Tibial artery (tissue), 4 donors: ENCODE results near the gene SLC16A7.

ENCODE experiments used
- DNase-seq, 2 donors: peaks; one replicate each; pipeline ENCODE4 v3.0.0-alpha.2; 2019
- H3K27ac ChIP-seq, 2 donors: fragments of 200-600 bp; sonication (generic) in 1 of 2; 1 replicate in 1 of 2; 2 replicates in 1 of 2; pipeline ENCODE4 v1.5.1; 2018 to 2019; ENCODE audit warnings: mild to moderate bottlenecking in 1 of 2
- H3K27me3 ChIP-seq, 2 donors: fragments of 200-600 bp; sonication (generic) in 1 of 2; one replicate each; pipeline versions ENCODE4 v1.5.1 to v1.6.0; 2016 to 2019
- H3K36me3 ChIP-seq, 3 donors: fragments of 200-600 bp; sonication (generic) in 2 of 3; one replicate each; pipeline ENCODE4 v1.5.1; 2016 to 2019; ENCODE audit warnings: mild to moderate bottlenecking in 2 of 3
- H3K4me1 ChIP-seq, 4 donors: fragments of 200-600 bp; sonication (generic) in 2 of 4; 1 replicate in 3 of 4; 2 replicates in 1 of 4; pipeline ENCODE4 v1.5.1; 2016 to 2019
- H3K4me3 ChIP-seq, 2 donors: fragments of 200-600 bp; sonication (generic) in 1 of 2; 1 replicate in 1 of 2; 2 replicates in 1 of 2; pipeline ENCODE4 v1.5.1; 2018 to 2019; ENCODE audit warnings: mild to moderate bottlenecking in 2 of 2
- H3K9me3 ChIP-seq, 3 donors: fragments of 200-600 bp; sonication (generic) in 1 of 3; one replicate each; pipeline ENCODE4 v1.5.1; 2016 to 2019
- intact Hi-C: fragments of 100-400 bp; cut with DNase I; formaldehyde crosslinking; loops from one replicate; pipeline ENCODE4 v1.15.0; 2023; ENCODE audit warnings: low total_unique reads
- TF ChIP-seq, protein P1 (sequence below), 2 experiments: fragments of 200-600 bp in 1 of 2; fragments of 450-650 bp in 1 of 2; IDR thresholded peaks; one replicate each; pipeline ENCODE4 v1.5.1; 2017 to 2019; ENCODE audit warnings: antibody characterized with exemption in 2 of 2, mild to moderate bottlenecking in 1 of 2, moderate library complexity in 1 of 2

SLC16A7 gene

DNA sequence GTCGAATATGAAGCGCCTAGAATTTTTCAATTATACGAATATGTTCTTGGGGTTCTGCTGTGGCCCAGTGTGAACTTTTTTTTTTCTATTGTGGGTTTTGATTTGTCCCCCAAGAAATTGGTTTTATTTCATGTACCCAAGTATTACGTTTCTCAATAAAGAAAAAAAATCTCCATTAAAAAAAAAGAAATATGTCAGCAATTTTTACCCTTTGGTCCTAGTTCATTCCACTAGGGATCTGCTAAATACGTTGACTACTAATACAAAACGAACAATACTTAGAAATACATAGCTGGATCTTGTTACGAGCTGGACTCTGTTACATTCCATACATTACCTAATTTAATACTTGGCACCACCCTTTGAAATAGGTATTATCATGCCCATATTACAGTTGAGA lies 216.9 kb downstream of the SLC16A7 start:
- no peak overlapping the region for H3K4me3 ChIP-seq
- no peak overlapping the region for H3K27ac ChIP-seq
- H3K4me1 ChIP-seq, result no peaks in the 10 kb centered on the region
- TF ChIP-seq, protein P1, sequence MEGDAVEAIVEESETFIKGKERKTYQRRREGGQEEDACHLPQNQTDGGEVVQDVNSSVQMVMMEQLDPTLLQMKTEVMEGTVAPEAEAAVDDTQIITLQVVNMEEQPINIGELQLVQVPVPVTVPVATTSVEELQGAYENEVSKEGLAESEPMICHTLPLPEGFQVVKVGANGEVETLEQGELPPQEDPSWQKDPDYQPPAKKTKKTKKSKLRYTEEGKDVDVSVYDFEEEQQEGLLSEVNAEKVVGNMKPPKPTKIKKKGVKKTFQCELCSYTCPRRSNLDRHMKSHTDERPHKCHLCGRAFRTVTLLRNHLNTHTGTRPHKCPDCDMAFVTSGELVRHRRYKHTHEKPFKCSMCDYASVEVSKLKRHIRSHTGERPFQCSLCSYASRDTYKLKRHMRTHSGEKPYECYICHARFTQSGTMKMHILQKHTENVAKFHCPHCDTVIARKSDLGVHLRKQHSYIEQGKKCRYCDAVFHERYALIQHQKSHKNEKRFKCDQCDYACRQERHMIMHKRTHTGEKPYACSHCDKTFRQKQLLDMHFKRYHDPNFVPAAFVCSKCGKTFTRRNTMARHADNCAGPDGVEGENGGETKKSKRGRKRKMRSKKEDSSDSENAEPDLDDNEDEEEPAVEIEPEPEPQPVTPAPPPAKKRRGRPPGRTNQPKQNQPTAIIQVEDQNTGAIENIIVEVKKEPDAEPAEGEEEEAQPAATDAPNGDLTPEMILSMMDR (IDR thresholded peaks at IDR 0.05), result no peak
- DNase-seq, result no peak
- H3K36me3 ChIP-seq, result no peaks in the 10 kb centered on the region
- intact Hi-C loops, result no loop called here
- H3K27me3 ChIP-seq, result no peaks in the 10 kb centered on the region
- H3K9me3 ChIP-seq, result no peaks in the 10 kb centered on the region

DNA sequence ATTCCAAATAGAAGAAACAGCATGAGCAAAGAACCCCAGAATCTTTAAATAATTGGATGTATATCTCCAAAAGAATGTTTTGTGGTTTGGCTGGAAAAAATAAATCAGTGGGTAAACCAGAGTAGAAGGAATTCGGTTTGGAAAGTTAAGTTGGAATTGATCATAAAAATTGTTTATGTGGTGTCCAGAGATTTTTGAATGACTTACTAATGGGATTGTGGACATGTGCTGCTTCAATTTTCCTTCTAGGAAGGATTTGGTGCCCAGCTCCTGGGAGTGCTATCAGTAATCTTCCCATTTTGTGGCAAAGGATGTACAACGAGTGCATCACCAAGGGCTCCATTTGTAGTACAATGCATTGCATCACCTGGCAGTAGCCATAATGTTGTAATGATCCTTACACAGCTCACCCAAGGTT lies 224.8 kb downstream of the SLC16A7 start:
- intact Hi-C loops, result no loop called here
- Histone ChIP-seq H3K4me3 (no peak overlapping the region), H3K4me1 (peaks cover 0 to 6% (median 0%) of the 10 kb centered on the region in 4 donors), H3K27me3 (no peaks in the 10 kb centered on the region), H3K27ac (no peak overlapping the region), H3K9me3 (no peaks in the 10 kb centered on the region), H3K36me3 (no peaks in the 10 kb centered on the region)
- DNase-seq, result no peak
- TF ChIP-seq, protein P1 (IDR thresholded peaks at IDR 0.05), result no peak

DNA sequence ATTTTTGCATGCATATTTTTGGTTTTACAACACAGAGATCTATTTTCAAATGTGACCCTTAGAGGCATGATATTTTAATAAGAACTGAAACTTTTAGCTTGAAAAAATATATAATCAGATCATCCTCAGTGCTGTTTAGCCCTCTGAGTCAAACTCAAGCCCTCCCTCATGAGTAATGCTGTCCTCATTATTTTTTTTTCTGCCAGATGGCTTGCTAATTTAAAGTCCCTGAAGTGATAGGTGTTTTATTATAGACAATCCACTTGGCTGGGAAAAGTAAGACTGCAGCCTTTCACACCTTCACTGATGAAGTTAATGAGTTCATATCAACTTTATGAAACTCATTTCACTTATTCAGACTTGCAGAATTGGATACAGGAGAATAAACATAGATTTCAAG lies 227.7 kb downstream of the SLC16A7 start:
- TF ChIP-seq, protein P1 (IDR thresholded peaks at IDR 0.05), result no peak
- Histone ChIP-seq H3K27ac (no peak overlapping the region), H3K36me3 (no peaks in the 10 kb centered on the region), H3K27me3 (no peaks in the 10 kb centered on the region), H3K4me3 (no peak overlapping the region), H3K4me1 (peaks cover 0 to 6% (median 0%) of the 10 kb centered on the region in 4 donors), H3K9me3 (no peaks in the 10 kb centered on the region)
- intact Hi-C loops, result no loop called here
- DNase-seq, result no peak

DNA sequence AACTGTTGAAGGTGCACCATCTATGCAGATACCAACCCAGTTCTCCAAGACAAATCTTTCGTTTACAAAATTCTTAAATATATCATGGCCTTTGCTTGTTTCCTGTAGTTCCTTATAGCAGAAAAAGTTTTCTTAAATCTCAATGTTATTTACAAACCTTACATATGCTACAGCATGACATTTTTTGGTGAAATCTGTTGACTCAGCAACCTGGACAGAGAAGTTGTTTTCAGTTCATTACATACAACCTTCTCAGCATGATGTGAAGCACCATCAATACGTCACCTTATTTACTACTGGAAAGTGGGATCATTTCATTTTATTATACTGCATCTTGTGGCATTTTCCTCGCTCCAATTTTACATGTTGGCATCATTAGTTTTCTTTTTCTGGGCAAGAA lies 231.9 kb downstream of the SLC16A7 start:
- H3K27me3 ChIP-seq, result no peaks in the 10 kb centered on the region
- H3K9me3 ChIP-seq, result no peaks in the 10 kb centered on the region
- no peaks in the 10 kb centered on the region for H3K36me3 ChIP-seq
- TF ChIP-seq, protein P1 (IDR thresholded peaks at IDR 0.05), result no peak
- H3K4me3 ChIP-seq, result no peak overlapping the region
- no peak for DNase-seq
- intact Hi-C loops, result no loop called here
- H3K4me1 ChIP-seq, result peaks cover 0 to 6% (median 0%) of the 10 kb centered on the region in 4 donors
- H3K27ac ChIP-seq, result no peak overlapping the region

DNA sequence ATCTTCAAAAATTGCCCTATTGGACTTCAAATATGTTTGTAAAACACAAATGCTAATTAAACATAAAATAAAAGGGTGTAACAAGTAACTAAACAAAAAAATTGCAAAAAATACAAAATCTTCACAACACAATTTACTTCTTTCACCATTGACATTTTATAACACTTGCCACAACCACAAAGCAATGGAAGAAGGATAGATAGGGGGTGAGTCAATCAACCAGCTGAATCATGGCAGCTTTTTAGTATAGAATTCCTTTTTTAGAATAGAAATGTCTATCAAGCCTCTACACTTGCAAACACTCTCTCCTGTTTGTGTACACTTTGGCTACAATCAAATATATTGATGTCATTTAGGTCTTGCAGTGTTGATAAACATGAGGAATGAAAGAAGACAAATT lies 232.7 kb downstream of the SLC16A7 start:
- Histone ChIP-seq H3K27me3 (no peaks in the 10 kb centered on the region), H3K4me1 (peaks cover 0 to 6% (median 0%) of the 10 kb centered on the region in 4 donors), H3K4me3 (no peak overlapping the region), H3K9me3 (no peaks in the 10 kb centered on the region), H3K36me3 (no peaks in the 10 kb centered on the region), H3K27ac (no peak overlapping the region)
- no peak for DNase-seq
- intact Hi-C loops, result no loop called here
- TF ChIP-seq, protein P1 (IDR thresholded peaks at IDR 0.05), result no peak

DNA sequence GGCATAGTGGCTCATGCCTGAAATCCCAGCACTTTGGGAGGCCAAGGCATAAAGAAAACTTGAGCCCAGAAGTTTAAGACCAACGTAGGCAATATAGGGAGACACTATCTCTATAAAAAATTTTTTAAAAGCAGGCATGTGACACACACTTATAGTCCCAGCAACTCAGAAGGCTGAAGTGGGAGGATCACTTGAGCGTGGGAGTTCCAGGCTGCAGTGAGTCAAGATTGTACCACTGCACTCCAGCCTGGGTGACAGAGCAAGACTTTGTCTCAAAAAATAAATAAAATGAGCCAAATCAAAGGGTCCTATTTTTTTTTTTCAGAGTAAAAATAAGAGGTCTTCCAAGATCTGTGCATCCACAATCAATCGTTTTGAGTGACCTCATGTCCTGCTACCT lies 237.6 kb downstream of the SLC16A7 start:
- no peak for DNase-seq
- intact Hi-C loops, result loop anchor here (10.0 kb wide), 1 partner anchor 429 kb away; no protein-coding TSS in a partner anchor
- Histone ChIP-seq H3K4me3 (no peak overlapping the region), H3K36me3 (no peaks in the 10 kb centered on the region), H3K27me3 (no peaks in the 10 kb centered on the region), H3K27ac (no peak overlapping the region), H3K9me3 (no peaks in the 10 kb centered on the region), H3K4me1 (no peaks in the 10 kb centered on the region)
- TF ChIP-seq, protein P1 (IDR thresholded peaks at IDR 0.05), result no peak
